ENCODE measurements around the gene ARMC7. TPM values are rescaled to one million over a fixed set of nuclear protein-coding genes. Genes with fewer than 3 reads are reported as not detected.

The ARMC7 gene
- polyA plus RNA-seq (2011; rRNA removed) (5.7 and 6.9 TPM in 2 replicates), polyA minus RNA-seq (2011; rRNA and poly(A)+ RNA removed) (7.5 and 7.8 TPM in 2 replicates)

DNA sequence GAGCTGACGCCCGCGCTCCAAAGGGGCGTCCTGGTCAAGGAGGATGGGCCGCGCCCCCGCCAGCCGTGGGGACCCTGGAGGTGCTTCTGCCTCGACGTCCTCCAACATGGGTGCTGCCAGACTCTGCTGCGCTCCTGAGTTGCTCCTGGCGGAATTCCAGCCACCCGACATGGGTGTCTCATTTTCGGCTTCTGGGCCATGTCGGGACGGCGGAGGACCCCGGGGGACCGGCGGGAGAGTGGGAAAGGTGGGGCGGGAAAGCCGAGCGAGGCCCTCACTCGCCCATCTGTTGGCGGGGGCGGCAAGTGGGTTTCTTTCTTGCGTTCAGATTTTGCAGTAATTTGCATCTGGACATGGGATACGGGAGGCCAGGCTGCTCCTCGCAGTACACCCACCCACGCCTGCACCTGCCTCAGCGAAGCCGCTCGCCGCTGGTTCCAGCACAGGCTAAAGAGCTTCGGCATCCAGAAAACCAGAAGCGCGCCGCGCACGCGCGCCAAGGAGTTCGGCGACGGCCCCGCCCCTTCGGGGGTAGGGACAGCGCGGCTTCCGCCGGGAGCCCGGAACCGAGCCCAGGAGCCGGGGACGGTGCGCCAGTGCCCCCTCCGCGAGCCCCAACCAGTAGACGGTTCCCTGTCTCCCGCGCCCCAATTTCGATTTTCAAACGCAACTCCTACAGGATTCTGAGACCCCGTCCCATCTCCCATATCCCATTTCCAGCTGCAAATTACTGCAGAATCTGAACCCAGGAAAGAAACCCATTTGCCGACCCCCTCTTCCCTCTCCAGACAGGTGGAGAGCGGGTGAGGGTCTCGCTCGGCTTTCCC, at the start of gene ARMC7:
Gene ARMC7, plus strand, starts transcription at position 563 of the 827 bp plus-strand sequence. CDS start 320 bp downstream, outside the sequence.
- peaks cover 3% of the 10 kb centered on the region for H3K36me3 ChIP-seq (ENCODE audit: control insufficient read depth, insufficient read depth, low read length)
- TF ChIP-seq, protein P1, sequence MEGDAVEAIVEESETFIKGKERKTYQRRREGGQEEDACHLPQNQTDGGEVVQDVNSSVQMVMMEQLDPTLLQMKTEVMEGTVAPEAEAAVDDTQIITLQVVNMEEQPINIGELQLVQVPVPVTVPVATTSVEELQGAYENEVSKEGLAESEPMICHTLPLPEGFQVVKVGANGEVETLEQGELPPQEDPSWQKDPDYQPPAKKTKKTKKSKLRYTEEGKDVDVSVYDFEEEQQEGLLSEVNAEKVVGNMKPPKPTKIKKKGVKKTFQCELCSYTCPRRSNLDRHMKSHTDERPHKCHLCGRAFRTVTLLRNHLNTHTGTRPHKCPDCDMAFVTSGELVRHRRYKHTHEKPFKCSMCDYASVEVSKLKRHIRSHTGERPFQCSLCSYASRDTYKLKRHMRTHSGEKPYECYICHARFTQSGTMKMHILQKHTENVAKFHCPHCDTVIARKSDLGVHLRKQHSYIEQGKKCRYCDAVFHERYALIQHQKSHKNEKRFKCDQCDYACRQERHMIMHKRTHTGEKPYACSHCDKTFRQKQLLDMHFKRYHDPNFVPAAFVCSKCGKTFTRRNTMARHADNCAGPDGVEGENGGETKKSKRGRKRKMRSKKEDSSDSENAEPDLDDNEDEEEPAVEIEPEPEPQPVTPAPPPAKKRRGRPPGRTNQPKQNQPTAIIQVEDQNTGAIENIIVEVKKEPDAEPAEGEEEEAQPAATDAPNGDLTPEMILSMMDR (IDR thresholded peaks at IDR 0.05; ENCODE audit: insufficient read depth, low read depth, low read length): no peak
- CTCF ChIA-PET: interaction anchor here (1.0 to 7.0 kb wide), 5 partner anchors 22 to 91 kb away, joined by 3 to 77 read pairs (median 7); partner anchors contain the start of gene NT5C
- no peaks in the 10 kb centered on the region for H3K27me3 ChIP-seq (ENCODE audit: control insufficient read depth, insufficient read depth, low read length)
- POLR2A ChIA-PET: no interaction called here
- DNase-seq (ENCODE audit: low read depth): peak; percentile 38
- peak within 1 kb of the TSS; percentile 90 for H3K4me3 ChIP-seq (ENCODE audit: low read depth, low read length)

DNA sequence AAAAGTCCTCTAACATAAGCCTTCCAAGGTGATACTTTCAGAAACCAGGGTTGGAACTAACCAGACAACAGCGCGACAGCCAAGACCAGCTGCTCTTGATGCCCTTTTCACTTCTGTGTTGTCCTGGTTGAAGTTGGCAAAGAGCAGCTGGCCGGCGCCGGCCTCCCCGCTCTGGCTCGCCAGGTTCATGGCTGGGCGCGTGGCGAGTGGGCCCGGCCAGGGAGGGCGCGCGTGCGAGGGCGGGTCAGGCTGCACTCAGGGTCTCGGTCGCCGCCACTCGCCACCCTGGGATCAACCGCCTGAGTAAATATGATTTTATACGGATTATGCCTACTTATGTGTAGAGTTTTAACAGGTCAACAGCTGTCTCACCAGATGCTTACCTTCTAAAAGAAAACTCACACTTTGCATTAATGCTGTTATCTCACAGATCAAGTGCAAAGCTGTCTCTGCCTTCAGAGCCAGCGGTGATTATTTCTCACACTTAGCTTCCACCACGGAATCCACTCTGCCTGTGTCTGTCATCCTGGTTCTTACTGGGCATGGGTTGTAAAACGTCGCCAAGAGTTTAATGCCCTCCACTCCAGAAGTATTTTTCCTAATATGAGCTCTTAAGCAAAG, 49.2 kb upstream of the ARMC7 start:
- DNase-seq (ENCODE audit: low read depth): no peak
- H3K36me3 ChIP-seq (ENCODE audit: control insufficient read depth, insufficient read depth, low read length): peaks cover 24% of the 10 kb centered on the region
- no peaks in the 10 kb centered on the region for H3K27me3 ChIP-seq (ENCODE audit: control insufficient read depth, insufficient read depth, low read length)
- TF ChIP-seq, protein P1 (IDR thresholded peaks at IDR 0.05; ENCODE audit: insufficient read depth, low read depth, low read length): no peak
- POLR2A ChIA-PET: interaction anchor here (0.7 to 1.5 kb wide), 4 partner anchors 27 to 141 kb away, joined by 4 to 5 read pairs (median 5); partner anchors contain the start of gene SLC16A5
- H3K4me3 ChIP-seq (ENCODE audit: low read depth, low read length): no peak overlapping the region
- CTCF ChIA-PET: interaction anchor here (0.5 to 4.7 kb wide), 31 partner anchors 9 to 344 kb away, joined by 3 to 35 read pairs (median 5); partner anchors contain the start of genes ATP5PD, KCTD2 and NT5C

DNA sequence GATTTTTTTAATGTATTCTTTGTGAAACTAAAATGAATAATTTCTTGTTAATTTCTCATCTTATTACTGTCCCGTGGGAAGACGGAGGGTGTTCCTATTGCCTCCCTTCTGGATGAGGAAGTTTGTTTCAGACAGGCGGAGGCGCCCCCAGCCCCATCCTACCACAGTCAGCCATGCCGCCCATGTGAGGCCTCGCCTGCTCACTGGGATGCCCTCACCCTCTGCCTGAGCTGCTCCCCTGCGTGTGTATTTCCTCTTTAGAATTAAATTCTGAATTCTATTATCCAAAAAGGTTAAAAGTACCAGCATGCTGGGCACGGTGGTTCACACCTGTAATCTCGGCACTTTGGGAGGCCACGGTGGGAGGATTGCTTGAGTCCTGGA, 48.7 kb upstream of the ARMC7 start:
- no peaks in the 10 kb centered on the region for H3K27me3 ChIP-seq (ENCODE audit: control insufficient read depth, insufficient read depth, low read length)
- H3K36me3 ChIP-seq (ENCODE audit: control insufficient read depth, insufficient read depth, low read length): peaks cover 24% of the 10 kb centered on the region
- CTCF ChIA-PET: interaction anchor here (0.6 to 4.7 kb wide), 18 partner anchors 9 to 211 kb away, joined by 3 to 35 read pairs (median 7); partner anchors contain the start of gene NT5C
- H3K4me3 ChIP-seq (ENCODE audit: low read depth, low read length): no peak overlapping the region
- no peak for DNase-seq (ENCODE audit: low read depth)
- POLR2A ChIA-PET: interaction anchor here (1.4 kb wide), 1 partner anchor 141 kb away, joined by 5 read pairs; no protein-coding TSS in a partner anchor
- TF ChIP-seq, protein P1 (IDR thresholded peaks at IDR 0.05; ENCODE audit: insufficient read depth, low read depth, low read length): no peak

DNA sequence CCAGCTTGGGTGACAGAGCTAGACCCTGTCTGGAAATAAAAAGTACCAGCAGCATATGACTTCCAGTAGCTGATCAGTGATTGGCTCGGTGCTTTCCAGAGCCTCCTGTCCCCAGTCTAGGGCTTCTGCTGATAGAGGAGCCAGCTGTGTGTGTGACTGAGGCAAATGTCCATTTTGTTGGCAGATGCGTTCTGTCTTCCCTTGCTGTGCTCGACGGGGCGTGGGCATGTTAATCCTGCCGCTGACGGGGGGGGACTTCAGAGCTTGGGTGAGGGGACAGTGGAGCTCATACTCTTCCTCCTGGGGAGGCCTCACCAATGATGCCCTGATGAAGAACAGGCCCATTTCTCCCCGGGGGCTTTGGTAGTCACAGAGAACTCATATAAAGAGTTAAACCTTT, 48.2 kb upstream of the ARMC7 start:
- TF ChIP-seq, protein P1 (IDR thresholded peaks at IDR 0.05; ENCODE audit: insufficient read depth, low read depth, low read length): no peak
- no peak overlapping the region for H3K4me3 ChIP-seq (ENCODE audit: low read depth, low read length)
- CTCF ChIA-PET: interaction anchor here (1.1 to 4.7 kb wide), 8 partner anchors 19 to 211 kb away, joined by 3 to 35 read pairs (median 16); partner anchors contain the start of gene NT5C
- POLR2A ChIA-PET: no interaction called here
- no peak for DNase-seq (ENCODE audit: low read depth)
- H3K27me3 ChIP-seq (ENCODE audit: control insufficient read depth, insufficient read depth, low read length): no peaks in the 10 kb centered on the region
- peaks cover 24% of the 10 kb centered on the region for H3K36me3 ChIP-seq (ENCODE audit: control insufficient read depth, insufficient read depth, low read length)

DNA sequence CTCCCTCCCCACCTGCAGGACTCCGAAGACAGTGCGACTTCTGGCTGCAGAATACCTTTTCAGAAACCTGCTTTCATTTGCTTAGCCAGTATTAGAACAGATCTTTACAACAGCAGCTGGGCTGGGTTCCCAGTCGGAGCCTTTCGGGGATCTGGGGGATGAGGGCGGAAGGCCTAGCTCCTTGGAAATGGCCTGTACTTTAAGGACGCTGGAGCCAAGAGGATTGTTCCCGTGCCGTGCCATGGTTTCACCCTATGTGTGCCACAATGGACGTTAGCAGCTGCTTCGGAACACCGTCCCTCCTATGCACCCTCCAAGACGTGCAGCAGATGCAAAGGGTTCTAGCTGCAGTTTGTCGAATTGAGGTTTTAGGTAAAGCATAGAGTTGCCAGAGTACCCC, 46.6 kb upstream of the ARMC7 start:
- no peak for DNase-seq (ENCODE audit: low read depth)
- ChIA-PET POLR2A (no interaction called here), CTCF (interaction anchor here (0.6 to 2.1 kb wide), 4 partner anchors 14 to 136 kb away, joined by 3 to 9 read pairs (median 6); partner anchors contain the start of gene NT5C)
- TF ChIP-seq, protein P1 (IDR thresholded peaks at IDR 0.05; ENCODE audit: insufficient read depth, low read depth, low read length): no peak
- Histone ChIP-seq H3K4me3 (ENCODE audit: low read depth, low read length) (no peak overlapping the region), H3K27me3 (ENCODE audit: control insufficient read depth, insufficient read depth, low read length) (no peaks in the 10 kb centered on the region), H3K36me3 (ENCODE audit: control insufficient read depth, insufficient read depth, low read length) (peaks cover 24% of the 10 kb centered on the region)
